K562 (cell line): Measurements from ENCODE around the gene ABCC10. TPM values are rescaled to one million over a fixed set of nuclear protein-coding genes. Genes with fewer than 3 reads are reported as not detected.

Source experiments
- ATAC-seq: fragments of 200-7000 bp; cut with Tn5 transposase; 3 replicates; pipeline ENCODE4 v1.9.1; 2020; ENCODE audit warnings: moderate library complexity
- BruUV-seq: library from RNA; stranded (reverse); fragments of 400-500 nt; replicated peaks from 2 replicates; lab custom pipeline; 2021; lab: Mats Ljungman, UMichigan
- CTCF ChIA-PET: fragments of 300-600 bp; formaldehyde crosslinking; extraction: SDS; loops from one replicate; lab custom pipeline; 2021; ENCODE audit warnings: low intra/inter-chr PET ratio; lab: Yijun Ruan, JAX
- POLR2A ChIA-PET: fragments of 300-600, 350-650 bp; sonication (Branson Sonifier 250); formaldehyde crosslinking; extraction: SDS; loops from one replicate; lab custom pipeline; 2021; ENCODE audit warnings: antibody characterized with exemption, inconsistent platforms; lab: Yijun Ruan, JAX
- DNase-seq, 4 experiments: peaks; one replicate each; pipeline versions ENCODE4 v3.0.0 to v3.0.0-alpha.2; 2011 to 2018; ENCODE audit warnings: low spot score in 3 of 4, mixed read lengths in 3 of 4; ENCODE audit errors: extremely low read depth in 1 of 4
- FAIRE-seq: peaks from 2 replicates; lab custom pipeline; 2011; peaks lifted over from hg19 to GRCh38; lab: Jason Lieb, UNC
- H2AFZ ChIP-seq: 2 replicates; pipeline ENCODE4 v1.6.0; 2011; ENCODE audit warnings: low read depth, low read length, control low read depth, inconsistent platforms
- H3K27ac ChIP-seq: fragments of 200-600 bp; 3 replicates; pipeline ENCODE4 v1.8.0; 2011; ENCODE audit warnings: low read depth, mild to moderate bottlenecking, control low read depth, inconsistent platforms, low read length, moderate library complexity, mixed read lengths; ENCODE audit errors: extremely low read depth
- H3K27me3 ChIP-seq, 2 experiments: fragments of 300-600 bp in 1 of 2; 2 replicates in 1 of 2; 3 replicates in 1 of 2; pipeline versions ENCODE4 v1.6.0 to v1.8.0; 2011; ENCODE audit warnings: inconsistent platforms in 2 of 2, low read length in 2 of 2, mild to moderate bottlenecking in 1 of 2, mixed read lengths in 1 of 2, moderate library complexity in 1 of 2; ENCODE audit not compliant: control insufficient read depth in 2 of 2, insufficient read depth in 2 of 2
- H3K36me3 ChIP-seq: fragments of 300-600 bp; 3 replicates; pipeline ENCODE4 v1.8.0; 2011; ENCODE audit warnings: mild to moderate bottlenecking, low read length, inconsistent platforms; ENCODE audit not compliant: control insufficient read depth, insufficient read depth
- H3K4me1 ChIP-seq, 2 experiments: fragments of 200-600 bp in 1 of 2; replicated peaks in 1 of 2; 2 replicates in 1 of 2; 3 replicates in 1 of 2; pipeline versions ENCODE4 v1.5.1 to v1.8.0; 2011; ENCODE audit warnings: inconsistent platforms in 2 of 2, low read length in 2 of 2, mild to moderate bottlenecking in 1 of 2, mixed read lengths in 1 of 2, moderate library complexity in 1 of 2; ENCODE audit not compliant: control insufficient read depth in 2 of 2, insufficient read depth in 2 of 2
- H3K4me2 ChIP-seq: 2 replicates; pipeline ENCODE4 v1.6.1; 2011; ENCODE audit warnings: low read length, control low read depth, inconsistent platforms, mixed read lengths; ENCODE audit not compliant: insufficient read depth
- H3K4me3 ChIP-seq: fragments of 200-600 bp; sonication (generic), shearing (Covaris generic); 2 replicates; pipeline ENCODE4 v1.5.1; 2016; ENCODE audit warnings: control low read depth, inconsistent platforms
- H3K79me2 ChIP-seq: fragments of 200-600 bp; 3 replicates; pipeline ENCODE4 v1.8.0; 2011; ENCODE audit warnings: low read length, inconsistent platforms; ENCODE audit not compliant: control insufficient read depth, insufficient read depth
- H3K9ac ChIP-seq, 2 experiments: 2 replicates each; pipeline versions ENCODE4 v1.6.0 to v1.6.1; 2011; ENCODE audit warnings: low read depth in 2 of 2, low read length in 2 of 2, control low read depth in 1 of 2, inconsistent platforms in 1 of 2, mild to moderate bottlenecking in 1 of 2, mixed read lengths in 1 of 2; ENCODE audit not compliant: insufficient read depth in 1 of 2
- H3K9me1 ChIP-seq: one replicate; pipeline ENCODE4 v1.6.0; 2011; ENCODE audit warnings: inconsistent platforms, mild to moderate bottlenecking, low read length, moderate library complexity; ENCODE audit not compliant: control insufficient read depth, insufficient read depth
- H3K9me3 ChIP-seq: replicated peaks from 2 replicates; pipeline ENCODE4 v1.5.1; 2011; ENCODE audit warnings: low read depth, low read length, inconsistent platforms; ENCODE audit not compliant: control insufficient read depth, insufficient read depth
- H4K20me1 ChIP-seq: replicated peaks from 2 replicates; pipeline ENCODE4 v1.6.1; 2011; ENCODE audit warnings: low read length, inconsistent platforms, mixed read lengths; ENCODE audit not compliant: control insufficient read depth, insufficient read depth
- CTCFL ChIP-seq: IDR thresholded peaks from 2 replicates; pipeline ENCODE4 v1.6.1; 2011; ENCODE audit warnings: borderline replicate concordance, low read depth, mild to moderate bottlenecking, moderate library complexity, low read length; ENCODE audit not compliant: insufficient read depth, poor library complexity, severe bottlenecking
- EHMT2 ChIP-seq: fragments of 450-650 bp; IDR thresholded peaks from 2 replicates; pipeline ENCODE4 v1.6.1; 2018; ENCODE audit warnings: antibody characterized with exemption
- ETV1 ChIP-seq: fragments of 450-650 bp; conservative IDR thresholded peaks from 2 replicates; pipeline ENCODE4 v1.6.1; 2016; ENCODE audit warnings: missing genetic modification characterization, control low read depth, low read depth, missing compliant biosample characterization
- GMEB1 ChIP-seq: fragments of 250-450 bp; sonication (Bioruptor Pico); IDR thresholded peaks from 2 replicates; pipeline ENCODE4 v1.4.0; 2020; ENCODE audit warnings: mild to moderate bottlenecking
- HMBOX1 ChIP-seq: sonication (generic); IDR thresholded peaks from 2 replicates; pipeline ENCODE4 v1.6.1; 2016
- HOMEZ ChIP-seq: fragments of 250-450 bp; sonication (Bioruptor Pico); IDR thresholded peaks from 2 replicates; pipeline ENCODE4 v1.4.0; 2020; ENCODE audit warnings: mild to moderate bottlenecking, moderate library complexity
- PTBP1 ChIP-seq: fragments of 200-400 bp; formaldehyde crosslinking; IDR thresholded peaks from 2 replicates; pipeline ENCODE4 v1.6.1; 2017; ENCODE audit warnings: low read depth, low read length
- RBM17 ChIP-seq: fragments of 200-400 bp; formaldehyde crosslinking; IDR thresholded peaks from 2 replicates; pipeline ENCODE4 v1.6.1; 2017; ENCODE audit warnings: low read depth, mild to moderate bottlenecking, low read length, borderline replicate concordance
- SMAD3 ChIP-seq: fragments of 450-650 bp; formaldehyde crosslinking; conservative IDR thresholded peaks from 2 replicates; pipeline ENCODE4 v1.4.0; 2020; ENCODE audit warnings: mild to moderate bottlenecking
- STAT5A ChIP-seq: IDR thresholded peaks from 2 replicates; pipeline ENCODE4 v1.6.1; 2012; ENCODE audit warnings: low read length, inconsistent platforms, borderline replicate concordance
- TAL1 ChIP-seq: fragments of 450-650 bp; IDR thresholded peaks from 2 replicates; pipeline ENCODE4 v1.6.1; 2016; ENCODE audit warnings: mild to moderate bottlenecking
- TSC22D4 ChIP-seq: fragments of 450-650 bp; IDR thresholded peaks from 2 replicates; pipeline ENCODE4 v1.6.1; 2016; ENCODE audit warnings: missing genetic modification characterization, missing biosample characterization, control low read depth
- ZBTB43 ChIP-seq: sonication (generic); formaldehyde crosslinking; IDR thresholded peaks from 2 replicates; pipeline ENCODE4 v1.8.0; 2023; ENCODE audit warnings: mild to moderate bottlenecking, missing genetic modification reagents
- ZNF274 ChIP-seq: IDR thresholded peaks from 2 replicates; pipeline ENCODE4 v1.6.1; 2011; ENCODE audit warnings: low read depth, mild to moderate bottlenecking, low read length, moderate library complexity, borderline replicate concordance
- ZNF699 ChIP-seq: fragments of 250-450 bp; sonication (Bioruptor Pico); IDR thresholded peaks from 2 replicates; pipeline ENCODE4 v1.8.0; 2021; ENCODE audit warnings: mild to moderate bottlenecking, moderate library complexity; ENCODE audit not compliant: insufficient replicate concordance
- in situ Hi-C: fragments of 300-500 bp; cut with MboI; formaldehyde crosslinking; loops from 4 replicates; pipeline ENCODE4 v1.15.0; 2018; ENCODE audit warnings: inconsistent platforms, mixed read lengths
- intact Hi-C: fragments of 100-400 bp; cut with micrococcal nuclease; formaldehyde crosslinking; loops from 2 replicates; pipeline ENCODE4 v1.14.2; 2022
- polyA plus RNA-seq, 8 experiments: library from polyadenylated mRNA; depleted of rRNA in 4 of 8; stranded (reverse) in 5 of 8; unstranded in 3 of 8; fragments of >200 nt; fragmentation: Nextera tagmentation in 2 of 8; fragmentation: Illumina TruSeq in 1 of 8; extraction: Ambion mirVana in 2 of 8; extraction: Trizol in 1 of 8; gene quantifications; 2 replicates each; pipeline versions ENCODE4 v1.2.1 to v1.2.3, GENCODE V29; 2011 to 2014; ENCODE audit warnings: inconsistent platforms in 1 of 8, missing spikeins in 1 of 8
- total RNA-seq, 7 experiments: library from RNA; depleted of rRNA in 6 of 7; stranded (reverse); fragments of >200 nt in 6 of 7; fragmentation: Illumina TruSeq in 2 of 7; extraction: Trizol in 2 of 7; gene quantifications; 2 replicates each; pipeline versions ENCODE4 v1.2.1 to v1.2.3, GENCODE V29; 2011 to 2021; ENCODE audit warnings: low replicate concordance in 1 of 7

The ABCC10 gene
- total and polyA plus RNA-seq, 9 of the 15 experiments (the other 6 are each of a cell fraction or from before 2014, with no cell fraction given) = 2.4 to 29.1 (median 13.7) TPM

GRCh38 chr6:43453831-43454230 is 26.5 kb downstream of the ABCC10 start:
- CTCF ChIA-PET = interaction anchor here (0.6 to 1.3 kb wide), 4 partner anchors 42 to 54 kb away, joined by 3 to 13 read pairs (median 5); no protein-coding TSS in a partner anchor
- Histone ChIP-seq H3K36me3 (peaks cover 19% of the 10 kb centered on the region; the same call in 1 of the 3 replicates), H2AFZ (no peak overlapping the region), H3K27me3 (no peaks in the 10 kb centered on the region; a peak in 1 of 5 replicates), H4K20me1 (no peaks in the 10 kb centered on the region), H3K9me3 (0 out of 2 replicates have a peak, but pooled peaks cover 6% of the 10 kb centered on the region), H3K4me3 (no peak overlapping the region), H3K4me2 (no peak overlapping the region), H3K27ac (no peak overlapping the region), H3K9ac (no peak overlapping the region), H3K79me2 (no peaks in the 10 kb centered on the region), H3K4me1 (peaks cover 0 to 18% of the 10 kb centered on the region in 2 experiments; a peak in 4 of 5 replicates), H3K9me1 (no peaks in the 10 kb centered on the region)
- BruUV-seq = no TSS peak
- intact Hi-C loops = loop anchor here (1.0 to 2.0 kb wide), 2 partner anchors 42 to 53 kb away; no protein-coding TSS in a partner anchor
- ATAC-seq (no peak), DNase-seq (no peak), FAIRE-seq (peak; percentile 40)
- POLR2A ChIA-PET = interaction anchor here (0.6 kb wide), 2 partner anchors 271 to 765 kb away, joined by 3 read pairs; no protein-coding TSS in a partner anchor
- in situ Hi-C loops = no loop called here
- TF ChIP-seq ETV1 = no peak
- no peak for TF ChIP-seq EHMT2
- TF ChIP-seq RBM17 = no peak
- TF ChIP-seq HMBOX1 = no peak
- no peak for TF ChIP-seq ZNF274
- TF ChIP-seq CTCFL = no peak
- no peak for TF ChIP-seq TSC22D4
- TF ChIP-seq HOMEZ (CRISPR knock-in tag) = no peak
- TF ChIP-seq ZBTB43 (CRISPR knock-in tag) = no peak
- TF ChIP-seq TAL1 = no peak
- TF ChIP-seq STAT5A = no peak
- TF ChIP-seq PTBP1 = no peak
- no peak for TF ChIP-seq ZNF699
- TF ChIP-seq SMAD3 (CRISPR knock-in tag) = no peak
- no peak for TF ChIP-seq GMEB1
